HG02943 (cell line): Measurements from ENCODE around the gene LRMDA.

Source experiments
- ATAC-seq: cut with Tn5 transposase; IDR thresholded peaks from one replicate; pipeline ENCODE4 v1.9.1; 2021; ENCODE audit warnings: mild to moderate bottlenecking, low read depth, moderate library complexity; ENCODE audit not compliant: unreplicated experiment

LRMDA gene

DNA sequence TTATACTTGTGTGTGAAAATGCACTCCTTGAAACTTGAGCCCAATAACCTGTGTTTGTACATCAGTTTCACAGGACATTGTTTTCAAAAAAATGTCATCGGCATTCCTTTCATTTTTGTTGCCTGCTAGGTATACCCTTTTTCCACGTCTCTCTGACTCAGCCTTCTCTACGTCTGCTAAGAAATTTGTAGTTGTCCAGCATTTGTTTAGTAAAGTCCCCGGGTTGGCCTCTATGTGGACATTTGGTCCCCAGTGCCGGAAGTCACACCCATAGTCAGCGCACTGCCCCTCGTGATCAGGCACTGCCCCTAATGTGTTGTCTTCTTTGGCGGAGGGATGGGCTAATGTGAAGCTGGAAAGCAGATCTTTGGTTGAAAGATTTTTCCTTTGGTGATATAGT is 222.3 kb downstream of the LRMDA start:
- ATAC-seq, result no peak

DNA sequence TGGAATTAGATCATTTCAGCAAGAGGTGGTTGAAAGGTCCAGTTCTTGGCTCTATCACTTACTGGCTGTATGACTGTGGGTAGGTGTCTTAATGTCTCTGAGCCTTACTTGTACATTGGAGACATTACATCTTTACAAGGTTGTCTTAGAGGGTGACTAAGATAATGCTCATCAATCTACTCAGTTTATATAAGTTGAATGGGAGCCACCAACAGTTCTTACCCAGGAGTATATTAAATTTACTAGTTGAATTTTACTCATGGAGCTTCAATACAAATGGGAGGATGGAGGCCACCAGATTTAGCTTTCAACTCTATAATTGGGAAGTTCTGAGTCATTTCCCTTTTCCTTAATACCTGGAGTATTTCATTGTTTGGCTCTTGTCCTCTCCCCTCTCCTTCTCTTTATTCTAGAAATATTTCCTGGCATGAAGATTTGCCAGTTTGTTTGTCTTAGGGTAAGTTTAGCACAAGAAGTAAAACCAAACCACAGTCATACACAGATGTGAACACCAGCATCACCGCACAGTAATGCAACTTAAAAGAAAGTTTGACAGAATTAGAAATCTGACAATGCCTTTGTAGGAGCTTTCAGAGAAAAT is 222.8 kb downstream of the LRMDA start:
- no peak for ATAC-seq

DNA sequence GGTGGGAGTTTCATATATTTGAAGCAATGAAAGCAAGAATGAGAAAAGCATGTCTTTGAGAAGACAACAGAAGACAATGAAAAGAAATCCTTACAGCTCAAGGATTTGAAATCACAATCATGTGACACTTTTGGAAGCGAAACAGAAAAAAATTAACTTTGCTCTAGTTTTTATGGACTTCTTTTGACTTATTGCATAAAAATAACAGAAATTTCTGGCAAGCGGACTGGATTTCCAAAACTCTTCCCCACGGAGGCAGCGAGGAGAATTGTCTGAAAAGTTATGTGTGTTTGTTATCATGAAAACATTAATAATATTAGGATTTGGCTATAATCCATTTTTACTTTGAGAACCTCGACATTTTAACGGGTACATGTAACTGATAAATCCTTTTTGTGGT is 223.3 kb downstream of the LRMDA start:
- ATAC-seq, result no peak

DNA sequence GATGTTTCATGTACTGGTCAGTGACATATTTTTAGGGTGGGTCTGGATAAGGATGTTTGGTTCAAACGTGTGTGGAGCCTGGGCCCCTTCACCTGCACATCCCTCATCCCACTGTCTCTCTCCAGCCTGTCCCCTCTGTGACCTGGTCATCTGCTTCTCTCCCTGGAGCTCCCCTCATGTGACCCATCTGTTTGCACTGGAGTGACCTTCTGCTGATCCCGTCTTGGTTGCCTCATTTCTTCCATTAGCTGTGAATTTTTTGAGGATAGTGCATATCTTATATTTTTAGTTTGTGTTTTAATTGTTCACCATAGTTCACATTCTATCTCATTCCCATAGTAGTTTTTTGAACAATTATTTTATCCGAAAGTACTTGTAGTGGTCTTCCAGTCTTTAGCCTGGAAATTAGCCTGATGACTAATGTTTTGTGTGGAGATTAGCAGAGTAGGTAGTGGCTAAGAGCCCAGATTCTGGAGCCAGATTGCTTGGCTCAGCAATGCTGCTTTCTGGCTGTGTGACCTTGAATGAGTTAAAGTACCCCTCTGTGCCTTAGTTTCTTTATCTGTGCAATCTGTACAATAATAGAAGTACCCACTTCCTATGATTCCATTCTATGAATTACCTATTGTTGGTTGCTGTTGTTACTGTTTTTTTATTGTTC is 224.5 kb downstream of the LRMDA start:
- ATAC-seq, result no peak

DNA sequence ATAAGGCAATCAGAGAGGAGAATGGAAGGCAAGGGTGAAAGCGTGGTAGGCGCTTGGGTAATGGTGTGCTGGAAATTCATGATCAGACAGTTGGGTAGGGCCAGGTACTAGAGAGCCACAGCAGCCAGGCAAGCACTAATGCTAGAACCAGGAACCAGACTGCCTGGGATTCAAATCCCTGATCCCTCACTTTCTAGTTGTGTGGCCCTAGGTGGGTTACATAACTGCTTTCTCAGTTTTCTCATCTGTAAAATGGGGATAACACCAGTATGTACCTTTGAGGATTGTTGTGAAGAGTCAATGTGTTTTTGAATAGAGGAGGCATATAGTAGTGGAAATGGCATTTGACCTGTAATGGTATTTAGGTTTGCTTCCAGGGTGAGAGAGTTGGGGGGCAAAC is 225.9 kb downstream of the LRMDA start:
- no peak for ATAC-seq

DNA sequence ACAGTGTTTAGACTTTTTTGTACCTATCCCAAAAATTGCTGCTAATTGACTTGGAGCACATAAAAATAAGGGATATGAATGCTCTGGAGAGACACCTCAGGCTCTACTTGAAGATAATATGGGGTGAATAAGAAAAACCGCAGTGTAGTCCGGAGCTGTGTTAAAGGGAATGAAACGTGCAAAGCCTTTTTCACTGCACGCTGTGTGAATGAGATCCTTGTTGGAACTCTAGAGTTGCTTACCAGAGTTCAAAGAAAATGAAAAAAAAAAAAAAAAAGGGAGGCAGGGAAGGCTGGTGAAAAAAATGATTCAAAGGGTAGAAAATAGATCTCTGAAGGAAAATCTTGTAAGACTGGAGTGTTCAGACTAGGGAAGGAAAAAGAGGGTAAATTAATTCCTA is 226.6 kb downstream of the LRMDA start:
- no peak for ATAC-seq

DNA sequence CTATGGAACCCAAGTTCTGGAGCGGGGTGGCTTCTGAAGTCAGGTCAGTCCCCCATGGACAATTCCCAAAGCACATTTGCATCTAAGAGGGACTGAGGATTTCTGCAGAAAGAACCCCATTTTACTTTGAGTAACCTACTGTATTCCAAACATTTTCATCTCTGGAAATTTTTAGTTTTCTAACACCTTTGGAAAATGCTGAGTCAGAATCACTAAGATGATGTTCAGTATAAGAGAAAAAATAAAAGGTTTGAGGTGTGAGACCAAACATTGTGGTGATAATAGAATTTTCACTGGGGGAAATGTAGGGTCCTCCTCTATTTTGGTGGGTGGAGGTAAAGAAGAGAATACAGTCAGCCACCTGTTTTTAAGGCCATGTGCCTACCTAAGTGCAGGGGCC is 227.1 kb downstream of the LRMDA start:
- no peak for ATAC-seq

DNA sequence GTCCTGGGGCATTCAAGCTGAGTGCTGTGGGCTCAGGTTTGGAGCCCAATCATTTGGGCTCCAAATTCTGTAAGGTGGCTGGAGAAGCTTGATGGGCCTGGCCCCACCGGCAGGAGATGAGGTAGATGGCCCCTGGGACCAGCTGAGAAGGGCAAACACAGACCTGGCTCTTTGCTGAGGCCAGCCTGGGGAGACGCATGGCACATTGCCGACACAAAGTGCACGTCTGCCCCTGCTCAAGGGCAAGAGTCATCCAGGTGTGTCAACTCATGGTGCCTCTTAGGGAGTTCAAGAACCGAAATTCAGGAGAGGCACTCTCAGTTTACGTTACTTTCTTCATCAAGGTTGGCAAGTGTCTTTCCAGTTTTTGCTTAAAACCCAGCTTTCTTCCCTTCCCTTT is 227.5 kb downstream of the LRMDA start:
- no peak for ATAC-seq

DNA sequence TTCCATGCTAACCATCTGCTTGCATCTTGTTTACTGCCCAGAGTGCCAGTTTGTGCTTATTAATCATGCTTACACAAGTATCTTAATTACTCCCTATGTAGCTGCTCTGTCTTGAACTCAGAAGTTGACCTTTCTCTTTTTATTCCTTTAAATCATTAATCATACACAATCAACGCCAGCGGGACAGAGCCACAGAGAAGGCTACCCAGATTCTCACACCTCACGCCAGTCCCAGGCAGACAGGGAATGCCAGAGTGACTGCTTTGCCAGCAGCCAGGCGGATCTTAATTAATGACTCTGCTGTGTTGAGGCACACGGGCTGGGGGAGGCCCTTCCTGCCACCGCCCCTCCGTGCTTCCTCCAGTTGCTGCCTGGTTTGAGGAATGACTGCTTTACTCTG is 229.4 kb downstream of the LRMDA start:
- ATAC-seq, result no peak

DNA sequence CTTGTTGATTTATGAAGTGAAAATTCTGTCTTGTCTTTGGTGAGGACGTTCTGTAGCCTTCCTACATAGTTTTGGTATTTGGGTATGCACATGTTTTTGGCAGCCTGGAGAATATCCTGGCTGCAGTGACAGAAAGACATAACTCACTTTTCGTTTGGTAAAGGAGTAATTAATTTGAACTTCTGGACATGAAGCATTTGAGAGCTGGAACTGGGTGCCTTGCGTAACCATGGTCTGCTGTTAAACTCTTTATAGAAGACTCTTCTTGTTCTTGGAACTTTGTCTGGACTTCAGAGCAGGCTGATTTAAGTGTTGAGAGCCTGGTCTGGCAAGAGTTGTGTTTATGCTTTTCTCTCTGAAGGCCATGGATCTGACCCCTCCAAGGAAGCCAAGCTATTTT is 231.3 kb downstream of the LRMDA start:
- no peak for ATAC-seq

DNA sequence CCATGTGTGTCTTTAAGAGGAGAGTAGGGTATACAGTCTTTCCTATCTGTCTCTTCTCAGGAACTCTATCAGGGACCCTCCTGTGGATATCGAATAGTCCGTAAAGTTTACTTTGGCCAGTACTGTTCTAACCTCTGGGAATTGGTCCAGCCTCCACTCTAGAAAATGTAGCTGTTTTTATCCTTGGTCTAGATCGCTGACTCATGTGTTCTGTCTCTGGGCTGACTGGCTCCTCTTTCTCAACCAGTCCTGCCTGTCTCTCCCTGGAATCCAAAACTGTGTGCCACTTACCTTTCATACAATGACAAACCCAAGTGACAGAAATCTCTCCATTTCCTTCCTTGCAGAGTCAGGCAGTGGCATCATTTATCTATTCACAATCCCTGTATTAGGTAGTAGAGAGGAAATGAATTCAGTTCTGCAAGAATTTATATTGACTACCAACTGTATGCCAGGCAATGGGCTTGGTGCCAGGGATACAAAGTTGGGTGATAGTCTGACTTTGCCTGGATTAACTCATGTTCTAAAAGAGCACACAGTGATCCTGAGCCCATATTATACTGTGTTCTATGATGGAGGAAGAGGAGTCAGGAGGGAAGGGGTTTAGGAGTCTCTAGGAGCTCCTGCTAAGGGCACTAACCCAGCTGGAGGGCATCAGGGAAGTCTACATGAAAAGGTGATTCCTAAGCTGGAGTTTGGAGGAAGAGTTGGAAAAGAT is 232.7 kb downstream of the LRMDA start:
- no peak for ATAC-seq

DNA sequence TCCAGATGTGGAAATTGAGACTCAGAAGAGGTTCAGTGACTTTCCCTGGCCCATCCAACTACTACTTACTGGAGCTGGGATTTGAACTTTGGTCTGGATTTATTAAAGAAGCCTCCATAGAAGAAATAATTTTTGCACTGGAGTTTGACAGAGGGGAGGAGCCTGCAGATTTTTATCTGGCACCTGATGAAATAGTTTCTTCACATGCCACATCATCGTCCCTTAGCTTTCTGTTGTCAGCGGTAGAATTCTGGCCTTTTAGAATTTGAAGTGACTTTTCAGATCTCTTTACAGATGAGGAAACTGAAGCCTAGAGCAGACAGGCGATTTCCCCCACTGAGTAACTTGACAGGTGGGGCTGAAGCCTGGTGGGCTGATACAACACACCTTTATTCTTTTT is 233.5 kb downstream of the LRMDA start:
- no peak for ATAC-seq

DNA sequence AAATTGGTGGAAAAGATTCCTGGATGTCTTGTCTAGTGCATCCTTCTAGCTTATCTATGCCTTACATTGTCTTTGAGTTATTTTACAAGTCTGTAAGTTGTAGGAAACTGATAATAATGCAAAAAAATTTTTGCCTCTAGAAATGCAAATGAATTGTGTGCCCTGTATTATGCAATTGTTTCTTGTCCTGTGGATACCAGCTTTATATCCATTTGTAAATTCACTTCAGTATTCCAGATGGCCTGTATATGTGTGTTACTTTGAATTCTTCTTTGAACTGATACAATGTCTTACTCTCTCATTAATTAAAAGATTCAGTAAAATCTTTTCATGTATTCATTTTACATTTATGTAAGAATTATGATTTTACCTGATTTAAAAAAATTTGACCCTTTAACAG is 234.3 kb downstream of the LRMDA start:
- ATAC-seq, result no peak

DNA sequence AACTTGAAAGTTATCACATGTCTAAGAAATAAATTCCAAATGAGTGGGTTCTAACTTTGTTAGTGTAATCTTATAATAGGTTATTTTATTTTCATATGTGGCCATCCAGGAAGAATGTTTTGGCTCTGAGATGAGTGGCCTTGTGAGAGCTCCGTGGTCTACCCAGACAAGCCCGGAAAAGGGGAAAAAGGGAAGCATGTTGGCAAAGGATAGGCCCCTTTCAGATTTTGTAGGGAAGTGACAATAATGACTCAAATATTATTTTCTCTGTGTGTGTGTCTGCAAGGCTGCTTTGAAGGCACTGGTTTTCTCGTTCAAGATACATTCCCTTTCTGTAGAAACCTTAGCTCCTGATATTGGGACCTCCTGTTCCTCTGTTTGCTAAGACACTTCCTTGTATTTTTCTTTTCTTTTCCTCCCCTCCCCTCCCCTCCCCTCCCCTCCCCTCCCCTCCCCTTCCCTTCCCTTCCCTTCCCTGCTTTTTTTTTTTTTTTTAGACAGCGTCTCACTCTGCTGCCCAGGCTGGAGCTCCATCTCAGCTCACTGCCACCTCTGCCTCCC is 240.8 kb downstream of the LRMDA start:
- no peak for ATAC-seq

DNA sequence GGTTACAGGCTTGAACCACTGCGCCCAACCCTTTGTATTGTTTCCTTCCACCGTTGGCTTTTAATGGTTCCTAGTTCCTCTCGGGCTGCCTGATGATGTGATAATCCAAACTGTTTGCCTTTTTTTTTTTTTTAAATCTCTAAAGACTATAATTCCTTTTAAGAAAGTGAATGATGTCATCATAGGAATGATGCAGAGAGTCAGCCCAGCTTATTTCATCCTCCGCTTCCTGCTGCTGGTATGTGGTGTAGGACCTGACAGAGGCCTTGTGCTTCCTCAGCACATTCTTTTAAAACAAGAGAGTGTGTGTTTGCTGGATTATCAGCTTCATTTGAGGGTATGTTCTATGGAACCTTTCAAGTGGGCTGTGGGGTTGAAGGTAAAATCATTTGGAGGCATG is 241.4 kb downstream of the LRMDA start:
- no peak for ATAC-seq

DNA sequence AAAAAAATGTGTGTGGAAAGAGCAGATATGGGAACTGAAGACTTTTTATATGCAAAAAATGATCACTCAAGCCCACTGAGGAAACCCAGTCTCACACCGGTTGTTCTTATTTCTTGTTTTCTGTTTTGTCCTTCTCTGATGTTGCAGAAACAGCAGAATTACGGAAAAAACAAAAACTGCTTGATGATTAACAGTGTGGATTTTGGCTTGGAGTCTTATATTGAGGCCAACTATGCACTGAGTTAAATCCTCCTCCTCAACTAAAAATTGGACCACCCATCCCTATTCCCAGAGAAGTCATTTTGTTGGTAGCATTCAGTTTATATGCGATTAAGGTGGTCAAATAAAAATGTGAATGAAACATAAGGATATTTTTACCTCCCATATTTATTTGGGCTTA is 246.1 kb downstream of the LRMDA start:
- no peak for ATAC-seq

DNA sequence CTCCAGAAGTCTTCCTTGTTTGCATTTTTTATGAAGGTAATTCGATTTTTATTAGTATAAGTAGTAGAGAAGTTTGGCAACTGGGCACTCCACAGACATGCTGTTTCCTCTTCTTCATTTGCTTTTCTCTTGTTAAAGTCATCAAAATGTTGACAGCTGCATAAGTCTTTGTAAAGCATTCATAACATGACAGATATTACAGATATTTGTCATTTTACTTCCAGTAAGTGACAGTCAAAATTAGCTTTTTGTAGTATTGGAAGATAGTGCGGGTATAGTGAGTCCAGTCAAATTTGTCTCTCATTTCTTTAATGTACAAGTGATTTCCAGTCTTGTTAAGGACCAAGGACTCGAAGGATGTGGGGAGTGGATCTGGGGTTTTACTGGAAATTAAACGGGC is 247.1 kb downstream of the LRMDA start:
- ATAC-seq, result no peak

DNA sequence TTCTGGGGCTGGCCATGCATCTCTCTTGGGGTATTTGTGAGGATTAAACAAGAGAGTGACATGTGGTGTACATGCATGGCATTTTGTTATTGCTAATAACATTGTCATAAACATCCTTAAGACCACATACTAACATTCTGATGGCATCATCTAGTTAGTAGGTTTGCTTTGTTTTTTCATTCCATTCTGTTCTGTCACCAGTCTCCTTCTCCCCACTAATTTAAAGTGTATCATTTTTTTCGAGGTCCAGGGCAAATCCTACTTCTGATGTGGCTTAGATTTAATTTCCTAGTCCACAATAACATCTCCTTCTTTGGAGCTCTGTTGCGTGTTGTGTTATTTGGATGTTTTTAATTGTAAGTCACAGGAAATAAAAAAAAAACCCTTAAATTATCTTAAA is 248.1 kb downstream of the LRMDA start:
- no peak for ATAC-seq

DNA sequence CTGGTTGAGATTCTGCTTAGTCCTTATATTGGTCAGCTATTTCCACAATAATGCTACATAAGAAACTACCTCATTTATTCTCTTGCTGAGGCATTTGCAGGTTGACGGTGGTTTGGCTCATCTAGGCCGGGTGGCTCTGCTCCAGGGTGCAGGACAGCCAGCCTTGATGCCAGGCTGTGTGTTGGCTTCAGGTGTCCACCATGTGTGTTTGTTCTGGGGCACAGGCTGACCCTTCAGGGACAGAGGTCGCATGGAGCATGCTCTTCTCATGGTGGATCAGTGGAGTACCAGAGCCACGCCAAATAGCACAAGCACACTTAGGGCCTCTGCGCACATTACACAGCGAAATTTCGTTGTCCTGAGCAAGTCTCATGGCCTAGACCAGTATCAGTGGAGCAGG is 249.9 kb downstream of the LRMDA start:
- no peak for ATAC-seq

DNA sequence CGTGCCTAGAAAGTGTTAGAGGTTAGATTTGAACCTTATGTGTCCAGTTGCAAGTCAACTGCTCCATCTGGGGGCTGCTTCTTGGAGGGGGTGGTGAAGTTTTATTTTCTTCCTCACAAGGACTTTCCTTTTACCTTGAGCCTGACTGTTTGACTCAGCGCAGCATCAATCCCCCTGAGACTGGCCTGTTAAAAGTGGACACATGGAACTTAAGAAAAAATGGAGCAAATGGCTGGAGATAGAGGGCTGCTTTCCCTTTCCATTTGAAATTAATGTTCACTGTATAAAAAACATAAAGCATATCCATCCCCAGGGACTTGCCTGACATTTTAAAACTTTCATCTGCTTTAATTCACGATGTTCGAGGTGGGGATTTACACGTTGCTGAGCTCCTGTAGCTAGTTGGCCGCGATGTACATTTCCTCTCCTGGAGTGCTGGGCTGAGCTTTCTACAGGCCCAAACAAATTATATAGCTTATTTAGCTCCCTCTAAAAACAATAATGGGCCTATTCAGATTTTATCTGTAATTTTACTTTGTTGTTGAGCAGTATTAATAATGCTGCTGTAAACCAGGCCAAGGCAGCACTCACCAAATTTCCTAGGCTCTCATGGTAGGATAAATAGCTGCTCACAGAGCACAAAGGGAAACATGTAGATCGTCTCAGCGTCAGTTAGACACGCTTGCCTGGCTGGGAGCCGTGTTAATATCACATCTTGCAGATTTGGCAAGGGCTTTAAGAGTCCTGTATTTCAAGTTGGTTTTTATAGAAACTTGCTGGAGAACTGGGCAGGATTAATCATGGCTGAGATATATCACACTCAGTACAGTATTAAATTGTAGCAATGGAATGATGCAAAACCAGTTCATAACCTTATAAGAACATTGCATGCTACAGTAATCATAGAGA is 251.5 kb downstream of the LRMDA start:
- no peak for ATAC-seq

DNA sequence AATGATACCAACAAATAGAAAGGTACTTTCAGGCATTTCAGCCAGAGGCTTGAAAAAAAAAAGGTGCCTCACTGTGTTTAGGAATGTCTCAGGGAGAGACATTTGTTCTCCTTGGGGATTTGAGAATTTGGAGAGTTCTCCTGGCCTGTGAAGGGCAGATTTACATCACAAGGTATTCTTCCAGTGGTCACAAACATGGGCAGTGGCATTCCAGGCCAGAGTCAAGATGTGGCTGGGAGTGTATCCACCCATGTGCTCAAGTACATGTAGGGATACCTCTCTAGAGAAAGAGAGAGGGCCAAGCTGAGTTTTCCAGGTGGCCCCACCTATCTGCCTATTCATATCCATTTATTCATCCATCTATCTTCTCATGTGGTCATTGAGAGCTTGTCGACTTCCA is 253.8 kb downstream of the LRMDA start:
- no peak for ATAC-seq
